ENCODE results near the gene TAC4. TPM values are rescaled to one million over a fixed set of nuclear protein-coding genes. Genes with fewer than 3 reads are reported as not detected.

The TAC4 gene
- total RNA-seq, result not detected

DNA sequence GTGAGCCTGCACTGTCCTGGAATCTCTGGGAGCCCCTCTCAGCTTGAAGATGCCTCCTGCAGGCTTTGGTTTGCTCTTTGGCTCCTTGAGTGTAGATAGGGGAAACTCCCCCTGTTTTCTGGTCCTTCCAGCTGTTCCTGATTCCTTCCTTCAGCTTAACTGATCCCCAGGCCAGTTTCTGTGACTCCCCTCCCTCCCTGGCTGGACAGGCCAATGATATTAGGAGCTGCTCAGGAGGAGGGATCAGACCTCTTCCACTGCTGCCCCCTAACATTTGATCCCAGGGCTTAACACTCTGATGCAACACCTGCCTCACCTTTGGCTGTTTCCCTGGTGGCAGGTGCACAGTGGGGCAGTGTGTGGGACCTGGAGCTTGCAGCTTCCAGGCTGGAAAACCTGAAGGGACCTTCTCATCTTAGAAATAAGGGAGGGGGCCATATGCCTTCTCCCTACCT, at the start of gene TAC4:
Gene TAC4 (minus strand): TSS at position 51 of the 455 bp plus-strand sequence. CDS start 52 bp downstream, outside the sequence.
- H3K36me3 Mint-ChIP-seq, result no peaks in the 10 kb centered on the region
- no peak for DNase-seq (ENCODE audit: low spot score in 2 of 2)
- no peak for ATAC-seq
- peak within 1 kb of the TSS in 1 of 2 donors; percentile 58 for H3K27ac Mint-ChIP-seq
- no peaks in the 10 kb centered on the region for H3K9me3 Mint-ChIP-seq

GRCh38 chr17:49896860-49897259, 49.0 kb upstream of the TAC4 start:
- ATAC-seq, result no peak
- Mint-ChIP-seq H3K27ac (no peak overlapping the region), H3K36me3 (no peaks in the 10 kb centered on the region), H3K9me3 (no peaks in the 10 kb centered on the region)
- no peak for DNase-seq (ENCODE audit: low spot score in 2 of 2)

GRCh38 chr17:49896222-49896621, 48.4 kb upstream of the TAC4 start:
- DNase-seq (ENCODE audit: low spot score in 2 of 2), result no peak
- no peaks in the 10 kb centered on the region for H3K9me3 Mint-ChIP-seq
- H3K36me3 Mint-ChIP-seq, result no peaks in the 10 kb centered on the region
- ATAC-seq, result no peak
- no peak overlapping the region for H3K27ac Mint-ChIP-seq

DNA sequence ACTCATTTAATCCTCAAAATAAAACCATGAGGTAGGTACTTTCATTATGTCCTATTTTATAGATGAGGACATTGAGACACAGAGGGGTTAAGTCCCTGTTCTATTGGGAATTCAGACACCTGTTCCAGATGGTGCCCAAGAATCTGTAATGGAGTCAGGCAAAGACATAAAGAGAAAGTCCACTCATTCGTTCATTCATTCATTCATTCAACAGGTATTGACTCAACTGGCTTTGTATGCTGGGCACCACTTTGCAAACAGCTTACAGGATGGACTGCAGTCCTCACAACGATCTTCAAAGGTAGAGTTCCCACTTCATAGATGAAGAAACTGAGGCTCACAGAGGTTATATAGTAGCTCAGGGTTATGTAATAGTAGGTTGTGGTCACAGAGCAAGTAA, 47.9 kb upstream of the TAC4 start:
- ATAC-seq, result no peak
- no peak for DNase-seq (ENCODE audit: low spot score in 2 of 2)
- no peak overlapping the region for H3K27ac Mint-ChIP-seq
- H3K36me3 Mint-ChIP-seq, result no peaks in the 10 kb centered on the region
- H3K9me3 Mint-ChIP-seq, result no peaks in the 10 kb centered on the region

- no peaks in the 10 kb centered on the region for H3K9me3 Mint-ChIP-seq
- ATAC-seq, result no peak
- DNase-seq (ENCODE audit: low spot score in 2 of 2), result no peak
- H3K36me3 Mint-ChIP-seq, result no peaks in the 10 kb centered on the region
- H3K27ac Mint-ChIP-seq, result no peak overlapping the region
These were observed 46.9 kb upstream of the TAC4 start for GRCh38 chr17:49894761-49895160.

DNA sequence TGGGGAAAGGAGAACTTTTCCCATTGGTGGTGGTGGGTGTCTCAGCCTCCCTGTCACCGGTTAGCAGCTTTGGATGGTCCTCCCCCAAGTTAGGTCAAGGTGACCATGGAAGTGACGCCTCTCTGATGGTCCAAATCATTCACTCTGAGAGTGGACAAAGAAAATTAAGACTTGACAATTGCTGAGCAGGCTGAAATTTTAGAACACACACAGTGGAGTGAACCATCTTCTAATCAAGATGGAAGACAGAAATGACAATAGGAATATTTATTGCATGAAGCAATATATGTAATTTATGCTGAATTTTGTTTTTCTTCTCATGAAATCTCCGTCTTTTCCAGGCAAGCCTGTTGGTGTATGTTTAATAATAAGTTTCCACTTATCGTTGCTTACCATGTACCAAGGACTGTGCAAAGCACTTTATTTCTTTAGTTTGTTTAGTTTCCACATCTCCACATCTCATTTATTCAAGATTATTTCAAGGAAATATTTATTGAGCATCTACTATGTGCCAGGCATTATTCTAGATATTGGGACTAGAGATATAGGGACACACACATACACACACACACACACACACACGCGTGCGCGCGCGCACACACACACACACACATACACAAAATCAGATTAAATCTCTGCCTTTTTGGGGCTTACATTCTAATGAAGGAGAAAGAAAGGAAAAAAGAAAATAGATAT, 44.0 kb upstream of the TAC4 start:
- DNase-seq (ENCODE audit: low spot score in 2 of 2), result no peak
- ATAC-seq, result no peak
- no peak overlapping the region for H3K27ac Mint-ChIP-seq
- H3K36me3 Mint-ChIP-seq, result no peaks in the 10 kb centered on the region
- H3K9me3 Mint-ChIP-seq, result no peaks in the 10 kb centered on the region

- Mint-ChIP-seq H3K36me3 (no peaks in the 10 kb centered on the region), H3K9me3 (no peaks in the 10 kb centered on the region), H3K27ac (no peak overlapping the region)
- no peak for DNase-seq (ENCODE audit: low spot score in 2 of 2)
- no peak for ATAC-seq
These were observed 43.4 kb upstream of the TAC4 start for GRCh38 chr17:49891271-49891670.

DNA sequence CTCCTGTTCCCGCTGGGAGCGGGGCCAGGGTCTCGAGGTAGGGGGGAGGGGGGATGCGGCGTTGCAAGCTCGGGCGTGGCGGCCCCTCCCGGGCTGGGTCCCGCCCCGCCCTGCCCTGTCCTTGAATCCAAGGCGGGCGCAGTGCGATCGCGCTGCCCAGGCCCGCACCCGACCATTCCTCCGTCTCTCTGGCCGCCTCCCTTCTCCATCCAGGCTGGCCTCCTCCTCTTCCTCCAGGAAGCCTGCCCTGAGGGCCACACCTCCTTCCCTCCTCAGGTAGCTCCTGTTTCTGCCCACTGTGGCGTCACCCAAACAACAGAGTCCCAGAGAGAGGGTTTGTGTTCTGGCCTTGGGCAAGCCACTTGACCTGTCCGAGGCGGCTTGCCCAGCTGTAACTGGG, 43.0 kb upstream of the TAC4 start:
- H3K27ac Mint-ChIP-seq, result no peak overlapping the region
- no peak for ATAC-seq
- no peaks in the 10 kb centered on the region for H3K36me3 Mint-ChIP-seq
- H3K9me3 Mint-ChIP-seq, result no peaks in the 10 kb centered on the region
- no peak for DNase-seq (ENCODE audit: low spot score in 2 of 2)

DNA sequence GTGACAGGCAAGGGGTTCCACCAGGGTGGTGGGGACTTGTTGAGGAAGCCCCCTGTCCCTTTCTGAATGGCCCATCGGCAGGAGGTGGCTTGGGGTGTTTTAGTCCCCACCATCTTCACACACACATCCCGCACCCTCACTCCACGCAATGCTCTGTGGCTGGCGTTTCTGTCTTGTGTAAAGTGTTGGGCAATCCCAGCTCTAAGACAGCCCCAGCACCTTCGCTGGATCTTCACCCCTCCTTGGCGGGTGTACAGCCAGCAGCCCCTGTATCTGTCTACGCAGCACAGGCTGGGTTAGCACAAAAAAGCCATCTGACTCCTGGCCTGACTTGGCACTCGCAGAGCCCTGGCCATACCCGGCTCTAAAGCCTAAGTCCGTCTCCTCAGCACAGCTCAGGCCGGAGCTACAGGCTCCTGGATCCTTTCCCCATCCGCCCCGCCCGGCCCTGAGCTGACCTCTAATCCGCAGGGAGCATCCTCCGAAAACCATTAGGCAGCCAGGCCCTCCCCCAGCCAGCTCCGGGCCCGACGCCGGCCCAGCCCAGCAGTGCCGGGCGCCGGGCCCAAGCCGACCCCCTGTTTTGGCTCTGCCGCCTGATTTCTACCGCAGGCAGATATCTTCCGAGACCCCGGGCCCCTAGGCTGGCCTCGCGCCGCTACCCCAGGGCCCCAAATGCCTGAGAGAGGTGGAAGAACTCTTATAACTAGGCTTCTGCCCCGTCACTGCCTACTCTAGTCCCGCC, 42.4 kb upstream of the TAC4 start:
- Mint-ChIP-seq H3K36me3 (no peaks in the 10 kb centered on the region), H3K27ac (no peak overlapping the region), H3K9me3 (no peaks in the 10 kb centered on the region)
- no peak for ATAC-seq
- no peak for DNase-seq (ENCODE audit: low spot score in 2 of 2)

GRCh38 chr17:49889500-49889899, 41.6 kb upstream of the TAC4 start:
- DNase-seq (ENCODE audit: low spot score in 2 of 2) (no peak), ATAC-seq (no peak)
- no peaks in the 10 kb centered on the region for H3K9me3 Mint-ChIP-seq
- H3K27ac Mint-ChIP-seq, result no peak overlapping the region
- no peaks in the 10 kb centered on the region for H3K36me3 Mint-ChIP-seq

GRCh38 chr17:49887744-49888360, 40.0 kb upstream of the TAC4 start:
- ATAC-seq (no peak), DNase-seq (ENCODE audit: low spot score in 2 of 2) (no peak)
- Mint-ChIP-seq H3K27ac (no peak overlapping the region), H3K36me3 (no peaks in the 10 kb centered on the region), H3K9me3 (no peaks in the 10 kb centered on the region)

- DNase-seq (ENCODE audit: low spot score in 2 of 2) (no peak), ATAC-seq (no peak)
- H3K27ac Mint-ChIP-seq, result no peak overlapping the region
- H3K36me3 Mint-ChIP-seq, result no peaks in the 10 kb centered on the region
- no peaks in the 10 kb centered on the region for H3K9me3 Mint-ChIP-seq
These were observed 39.3 kb upstream of the TAC4 start for GRCh38 chr17:49887086-49887743.

DNA sequence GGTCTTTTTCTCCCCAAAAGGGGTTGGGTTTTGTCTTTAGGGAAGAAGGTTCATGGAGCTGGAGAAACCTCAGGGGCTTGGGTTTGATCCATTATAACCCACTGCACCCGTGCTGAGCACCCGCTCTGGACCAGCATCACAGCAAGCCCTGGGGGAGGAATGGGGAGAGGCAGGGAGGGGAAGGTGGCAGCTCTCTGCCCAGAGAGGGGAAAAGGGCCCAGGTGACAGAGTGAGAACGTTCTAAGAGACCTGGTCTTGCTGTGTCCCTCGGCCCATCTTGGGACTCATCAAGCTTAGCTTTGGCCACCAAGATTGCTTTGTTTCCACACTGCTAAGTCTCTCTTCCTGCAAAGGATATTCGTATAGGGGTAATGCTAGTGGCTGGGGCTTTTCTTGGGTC, 38.2 kb upstream of the TAC4 start:
- ATAC-seq, result no peak
- no peaks in the 10 kb centered on the region for H3K9me3 Mint-ChIP-seq
- H3K27ac Mint-ChIP-seq, result no peak overlapping the region
- H3K36me3 Mint-ChIP-seq, result no peaks in the 10 kb centered on the region
- DNase-seq (ENCODE audit: low spot score in 2 of 2), result no peak

DNA sequence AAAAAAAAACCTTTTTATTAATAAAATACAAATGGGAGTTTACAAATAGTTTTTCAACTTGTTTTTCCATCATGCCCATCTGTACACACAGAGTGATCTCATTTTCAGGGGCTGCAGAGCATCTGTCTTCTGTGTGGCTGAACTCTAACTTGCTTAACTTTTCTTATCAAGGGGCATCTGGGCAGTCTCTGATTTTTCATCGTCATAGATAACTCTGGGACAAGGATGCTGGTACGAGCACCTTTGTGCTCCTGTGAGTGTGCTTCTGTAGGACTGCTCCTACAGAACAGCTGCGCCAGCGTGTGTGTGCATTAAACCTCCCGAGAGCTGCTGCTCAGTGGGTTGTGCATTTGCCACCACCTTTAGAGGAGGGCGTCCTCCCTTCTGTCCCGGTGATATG, 34.6 kb upstream of the TAC4 start:
- H3K36me3 Mint-ChIP-seq, result no peaks in the 10 kb centered on the region
- no peak for DNase-seq (ENCODE audit: low spot score in 2 of 2)
- H3K27ac Mint-ChIP-seq, result no peak overlapping the region
- no peaks in the 10 kb centered on the region for H3K9me3 Mint-ChIP-seq
- ATAC-seq, result no peak

- DNase-seq (ENCODE audit: low spot score in 2 of 2) (no peak), ATAC-seq (no peak)
- Mint-ChIP-seq H3K36me3 (no peaks in the 10 kb centered on the region), H3K9me3 (no peaks in the 10 kb centered on the region), H3K27ac (no peak overlapping the region)
These were observed 33.2 kb upstream of the TAC4 start for GRCh38 chr17:49881054-49881402.

- DNase-seq (ENCODE audit: low spot score in 2 of 2) (peak; percentile 63 to 82), ATAC-seq (peak; percentile 94 to 95)
- Mint-ChIP-seq H3K36me3 (no peaks in the 10 kb centered on the region), H3K9me3 (no peaks in the 10 kb centered on the region), H3K27ac (no peak overlapping the region)
These were observed 32.6 kb upstream of the TAC4 start for GRCh38 chr17:49880291-49881053.

All from activated naive CD4-positive, alpha-beta T cell treated with anti-CD3 and anti-CD28 coated beads, Interleukin-2, amount 50 U/mL, for 72 hours (primary cell).